PFSK-1 (cell line): ENCODE measurements around the gene STK11.

Experiments used
- FOXP2 ChIP-seq: optimal IDR thresholded peaks from 2 replicates; pipeline ENCODE3; 2011; ENCODE audit warnings: borderline replicate concordance, control low read depth, inconsistent platforms; ENCODE audit not compliant: insufficient read depth; ENCODE audit errors: extremely low read length, extremely low read depth
- POLR2AphosphoS5 ChIP-seq: IDR thresholded peaks from 2 replicates; pipeline ENCODE4 v1.6.1; 2012; ENCODE audit warnings: low read depth, mild to moderate bottlenecking, control low read depth, low read length, moderate library complexity
- SIN3A ChIP-seq: IDR thresholded peaks from 2 replicates; pipeline ENCODE4 v1.6.1; 2012; ENCODE audit warnings: mild to moderate bottlenecking, low read length, moderate library complexity, borderline replicate concordance; ENCODE audit not compliant: insufficient read depth
- TAF1 ChIP-seq: IDR thresholded peaks from 2 replicates; pipeline ENCODE4 v1.6.1; 2012; ENCODE audit warnings: low read length, control low read depth, borderline replicate concordance; ENCODE audit not compliant: insufficient read depth
- TF ChIP-seq, protein P1 (sequence below), 2 experiments: IDR thresholded peaks; 2 replicates each; pipeline versions ENCODE4 v1.6.1 to v1.8.0; 2011 to 2012; ENCODE audit warnings: low read depth in 2 of 2, low read length in 2 of 2, control low read depth in 1 of 2, inconsistent platforms in 1 of 2, mild to moderate bottlenecking in 1 of 2, moderate library complexity in 1 of 2; ENCODE audit not compliant: insufficient read depth in 1 of 2

The STK11 gene

DNA sequence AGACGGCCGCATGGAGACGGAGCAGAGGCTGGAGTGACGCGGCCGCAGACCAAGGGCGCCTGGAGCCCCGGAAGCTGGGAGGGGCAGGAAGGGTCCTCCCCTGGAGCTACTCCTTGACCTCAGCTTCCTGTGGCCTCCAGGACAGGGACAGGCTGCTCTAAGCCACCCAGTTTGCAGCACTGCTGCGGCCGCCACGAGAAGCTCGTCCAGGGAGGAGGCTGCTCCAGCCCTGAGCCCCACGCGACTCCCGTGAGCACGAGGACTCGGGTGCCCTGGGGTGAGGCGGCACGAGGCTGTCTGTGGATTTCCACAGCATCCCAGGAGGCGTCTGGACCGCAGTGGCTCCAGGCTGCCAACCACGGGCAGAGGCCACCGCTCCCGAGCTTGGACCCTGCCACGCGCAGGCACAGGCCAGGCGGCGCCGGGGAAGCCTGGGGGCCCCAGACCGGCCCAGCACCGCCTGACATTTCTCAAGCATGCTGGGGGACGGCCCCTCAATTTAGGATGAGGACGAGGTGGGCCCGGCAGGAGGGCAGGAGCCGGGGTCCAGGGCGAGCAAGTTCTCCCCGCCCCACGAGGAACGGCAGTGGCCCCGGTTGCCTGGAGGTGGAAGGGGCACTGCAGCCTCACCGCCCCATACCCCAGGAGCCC is 42.2 kb upstream of the STK11 start:
- TF ChIP-seq FOXP2 (no peak), SIN3A (no peak), TAF1 (no peak), POLR2AphosphoS5 (no peak)
- TF ChIP-seq, protein P1, sequence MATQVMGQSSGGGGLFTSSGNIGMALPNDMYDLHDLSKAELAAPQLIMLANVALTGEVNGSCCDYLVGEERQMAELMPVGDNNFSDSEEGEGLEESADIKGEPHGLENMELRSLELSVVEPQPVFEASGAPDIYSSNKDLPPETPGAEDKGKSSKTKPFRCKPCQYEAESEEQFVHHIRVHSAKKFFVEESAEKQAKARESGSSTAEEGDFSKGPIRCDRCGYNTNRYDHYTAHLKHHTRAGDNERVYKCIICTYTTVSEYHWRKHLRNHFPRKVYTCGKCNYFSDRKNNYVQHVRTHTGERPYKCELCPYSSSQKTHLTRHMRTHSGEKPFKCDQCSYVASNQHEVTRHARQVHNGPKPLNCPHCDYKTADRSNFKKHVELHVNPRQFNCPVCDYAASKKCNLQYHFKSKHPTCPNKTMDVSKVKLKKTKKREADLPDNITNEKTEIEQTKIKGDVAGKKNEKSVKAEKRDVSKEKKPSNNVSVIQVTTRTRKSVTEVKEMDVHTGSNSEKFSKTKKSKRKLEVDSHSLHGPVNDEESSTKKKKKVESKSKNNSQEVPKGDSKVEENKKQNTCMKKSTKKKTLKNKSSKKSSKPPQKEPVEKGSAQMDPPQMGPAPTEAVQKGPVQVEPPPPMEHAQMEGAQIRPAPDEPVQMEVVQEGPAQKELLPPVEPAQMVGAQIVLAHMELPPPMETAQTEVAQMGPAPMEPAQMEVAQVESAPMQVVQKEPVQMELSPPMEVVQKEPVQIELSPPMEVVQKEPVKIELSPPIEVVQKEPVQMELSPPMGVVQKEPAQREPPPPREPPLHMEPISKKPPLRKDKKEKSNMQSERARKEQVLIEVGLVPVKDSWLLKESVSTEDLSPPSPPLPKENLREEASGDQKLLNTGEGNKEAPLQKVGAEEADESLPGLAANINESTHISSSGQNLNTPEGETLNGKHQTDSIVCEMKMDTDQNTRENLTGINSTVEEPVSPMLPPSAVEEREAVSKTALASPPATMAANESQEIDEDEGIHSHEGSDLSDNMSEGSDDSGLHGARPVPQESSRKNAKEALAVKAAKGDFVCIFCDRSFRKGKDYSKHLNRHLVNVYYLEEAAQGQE (IDR thresholded peaks at IDR 0.05; ENCODE audit: insufficient read depth in 1 of 2, low read depth in 2 of 2, low read length in 2 of 2) = no peak

DNA sequence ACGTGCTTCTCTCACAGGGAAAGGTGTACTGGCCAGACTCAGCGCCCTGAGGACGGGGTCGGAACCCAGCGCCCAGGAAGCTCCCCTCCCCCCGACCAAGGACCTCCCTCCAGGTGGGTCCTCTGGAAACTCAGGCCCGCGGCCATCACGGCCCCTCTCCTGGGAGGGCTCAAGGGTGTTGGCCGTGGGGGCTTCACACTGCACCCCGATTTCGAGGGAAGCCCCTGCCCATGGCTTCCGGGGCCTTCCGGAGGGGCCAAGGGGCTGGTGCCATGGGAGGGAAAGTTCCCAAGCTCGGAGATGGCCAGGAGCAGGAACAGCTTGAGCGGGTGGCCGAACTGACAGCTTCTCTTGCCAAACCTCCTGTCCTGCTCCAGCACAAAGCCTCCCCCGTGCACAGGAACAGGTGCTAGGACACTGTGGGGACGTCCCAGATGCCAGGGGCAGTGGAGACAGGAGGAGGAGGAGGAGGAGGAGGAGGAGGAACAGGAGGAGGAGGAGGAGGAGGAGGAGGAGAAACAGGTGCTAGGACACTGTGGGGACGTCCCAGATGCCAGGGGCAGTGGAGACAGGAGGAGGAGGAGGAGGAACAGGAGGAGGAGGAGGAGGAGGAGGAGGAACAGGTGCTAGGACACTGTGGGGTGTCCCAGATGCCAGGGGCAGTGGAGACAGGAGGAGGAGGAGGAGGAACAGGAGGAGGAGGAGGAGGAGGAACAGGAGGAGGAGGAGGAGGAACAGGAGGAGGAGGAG is 41.5 kb upstream of the STK11 start:
- TF ChIP-seq, protein P1 (IDR thresholded peaks at IDR 0.05; ENCODE audit: insufficient read depth in 1 of 2, low read depth in 2 of 2, low read length in 2 of 2) = no peak
- TF ChIP-seq SIN3A (no peak), TAF1 (no peak), POLR2AphosphoS5 (no peak), FOXP2 (no peak)

DNA sequence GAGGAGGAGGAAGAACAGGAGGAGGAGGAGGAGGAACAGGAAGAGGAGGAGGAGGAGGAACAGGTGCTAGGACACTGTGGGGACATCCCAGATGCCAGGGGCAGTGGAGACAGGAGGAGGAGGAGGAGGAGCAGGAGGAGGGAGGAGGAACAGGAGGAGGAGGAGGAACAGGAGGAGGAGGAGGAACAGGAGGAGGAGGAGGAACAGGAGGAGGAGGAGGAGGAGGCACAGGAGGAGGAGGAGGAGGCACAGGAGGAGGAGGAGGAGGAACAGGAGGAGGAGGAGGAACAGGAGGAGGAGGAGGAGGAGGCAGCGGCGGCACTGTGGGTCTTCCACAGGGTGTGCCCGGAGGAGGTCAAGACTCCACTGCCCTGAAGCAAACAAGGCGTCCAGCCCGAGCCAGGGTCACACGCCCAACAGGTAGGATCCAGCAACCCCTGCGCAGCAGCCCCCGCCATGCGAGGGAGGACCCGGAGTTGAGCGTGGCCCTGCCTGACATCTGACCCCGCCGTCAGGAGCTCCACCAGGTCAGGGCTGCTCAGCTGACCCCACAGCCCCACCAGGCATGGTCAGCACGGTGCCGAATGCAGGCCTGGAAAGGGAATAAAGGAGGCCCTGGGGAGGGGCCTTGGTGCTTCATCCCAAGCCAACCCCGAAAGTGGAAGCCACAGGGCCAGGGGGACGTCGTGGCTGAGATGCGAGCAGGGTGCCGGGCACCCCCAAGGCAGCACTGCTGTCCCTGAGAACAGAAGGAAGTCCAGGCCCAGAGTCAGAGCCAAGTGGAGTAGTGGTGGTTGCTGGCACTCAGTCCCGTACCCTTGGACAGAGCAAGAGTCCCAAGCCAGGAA is 40.7 kb upstream of the STK11 start:
- TF ChIP-seq SIN3A (no peak), FOXP2 (no peak), TAF1 (no peak), POLR2AphosphoS5 (no peak)
- TF ChIP-seq, protein P1 (IDR thresholded peaks at IDR 0.05; ENCODE audit: insufficient read depth in 1 of 2, low read depth in 2 of 2, low read length in 2 of 2) = no peak

DNA sequence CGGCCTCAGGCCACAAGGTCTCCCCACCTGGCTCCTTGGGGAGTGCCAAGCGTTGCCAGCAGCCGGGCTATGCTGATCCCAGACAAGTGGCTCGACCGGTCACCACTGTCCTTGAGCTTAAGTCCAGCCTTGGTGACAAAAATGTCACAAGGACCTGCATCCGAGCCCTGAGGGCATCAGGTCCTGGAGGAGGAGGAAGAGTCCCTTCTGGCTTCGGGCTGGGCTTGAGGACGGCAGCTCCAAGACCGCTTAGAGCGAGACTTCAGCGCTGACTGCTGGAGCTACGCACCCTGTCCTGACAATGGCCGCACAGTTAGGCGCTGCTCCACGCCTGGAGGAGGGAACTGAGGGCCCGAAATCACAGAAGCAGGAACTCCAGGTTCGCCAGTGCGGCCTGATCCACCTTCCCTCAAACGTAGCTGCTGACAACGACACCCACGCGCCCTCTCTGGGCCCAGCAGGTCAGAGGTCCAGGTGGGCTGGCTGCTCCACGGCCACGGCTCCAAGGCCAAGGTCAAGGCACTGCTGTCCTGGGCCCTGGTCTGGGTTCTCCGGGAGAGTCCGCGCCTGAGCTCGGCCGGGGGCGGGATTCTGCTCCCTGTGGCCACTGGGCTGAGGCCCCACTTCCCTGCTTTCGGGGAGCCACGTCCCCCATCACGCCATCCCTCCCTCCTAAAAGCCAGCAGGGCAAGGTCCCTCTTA is 38.6 kb upstream of the STK11 start:
- no peak for TF ChIP-seq TAF1
- TF ChIP-seq, protein P1 (IDR thresholded peaks at IDR 0.05; ENCODE audit: insufficient read depth in 1 of 2, low read depth in 2 of 2, low read length in 2 of 2) = no peak
- TF ChIP-seq POLR2AphosphoS5 = no peak
- no peak for TF ChIP-seq SIN3A
- TF ChIP-seq FOXP2 = no peak
